Superior temporal gyrus (tissue), 1 donor: ENCODE data around the gene PDE6G.

Experiments
- DNase-seq: peaks from one replicate; pipeline ENCODE4 v3.0.0-alpha.2; 2016; ENCODE audit errors: extremely low spot score

PDE6G gene

GRCh38 chr17:81662002-81662401, 5.7 kb upstream of the PDE6G start:
- DNase-seq, result no peak

DNA sequence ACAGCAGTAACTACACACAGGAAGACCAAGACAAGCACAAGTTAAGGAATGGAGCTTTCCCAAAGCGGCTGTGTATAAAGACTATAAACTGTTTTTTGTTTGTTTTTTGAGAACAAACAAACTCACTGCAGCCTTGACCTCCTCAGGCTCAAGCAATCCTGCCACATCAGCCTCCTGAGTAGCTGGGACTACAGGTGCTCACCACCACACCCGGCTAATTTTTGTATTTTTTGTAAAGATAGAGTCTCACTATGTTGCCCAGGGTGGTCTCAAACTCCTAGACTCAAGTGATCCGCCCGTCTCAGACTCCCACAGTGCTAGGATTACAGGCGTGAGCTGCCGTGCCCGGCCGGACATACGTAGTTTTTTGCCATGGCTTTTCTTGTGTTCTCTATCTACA, 4.1 kb upstream of the PDE6G start:
- DNase-seq, result no peak

DNA sequence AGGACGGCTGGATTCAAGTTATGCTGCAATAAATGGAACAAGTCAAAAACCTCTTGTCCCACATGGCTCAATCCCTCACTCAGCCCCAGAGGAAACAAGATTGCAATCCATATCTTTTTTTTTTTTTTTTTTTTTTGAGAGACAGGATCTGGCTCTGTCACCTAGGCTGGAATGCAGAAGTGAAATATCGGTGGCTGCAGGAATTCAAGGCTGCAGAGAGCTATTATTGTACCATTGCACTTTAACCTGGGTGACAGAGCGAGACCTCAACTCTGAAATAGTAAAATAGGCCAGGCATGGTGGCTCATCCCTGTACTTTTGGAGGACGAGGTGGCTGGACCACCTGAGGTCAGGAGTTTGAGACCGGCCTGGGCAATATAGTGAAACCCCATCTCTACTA, 2.7 kb upstream of the PDE6G start:
- no peak for DNase-seq

- no peak for DNase-seq
Observed at GRCh38 chr17:81656835-81657234, 493 bp upstream of the PDE6G start.

DNA sequence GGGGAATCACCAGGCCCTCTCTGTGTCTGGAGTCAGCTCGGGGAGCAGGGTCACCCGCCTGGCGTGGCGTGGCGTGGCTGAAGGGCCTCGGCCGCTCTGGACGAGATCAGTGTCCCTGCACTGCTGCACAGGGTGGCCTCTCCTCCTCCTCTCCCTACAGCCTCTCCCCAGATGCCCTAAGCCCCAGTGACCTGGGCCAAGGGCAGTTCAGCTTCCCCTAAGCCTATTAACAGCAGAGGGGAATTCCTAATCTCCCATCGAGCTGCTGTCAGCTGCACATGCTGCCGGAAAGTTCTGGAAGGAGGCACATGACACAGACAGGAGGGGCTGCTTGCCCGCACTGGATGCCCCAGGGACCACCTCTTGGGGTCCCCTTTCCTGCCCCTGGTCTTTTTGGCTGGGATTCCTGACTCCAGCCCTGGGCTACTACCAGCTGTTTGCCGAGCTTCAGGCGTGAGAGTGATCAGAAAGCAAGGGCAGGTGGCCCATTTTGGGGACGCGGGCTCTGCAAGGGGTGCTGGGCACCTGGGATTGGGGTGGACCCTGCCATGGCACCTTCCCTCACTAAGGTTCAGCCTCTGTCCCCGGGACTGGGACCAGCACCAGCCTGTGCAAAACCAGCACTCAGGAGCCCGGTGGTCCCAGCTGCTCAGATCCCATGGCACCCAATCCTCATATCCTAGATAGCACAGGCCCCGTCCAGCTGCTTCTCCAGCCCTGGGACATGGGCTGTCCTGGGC, 794 bp downstream of the PDE6G start:
- DNase-seq, result no peak

GRCh38 chr17:81652906-81653771, 3.2 kb downstream of the PDE6G start:
- DNase-seq, result no peak

DNA sequence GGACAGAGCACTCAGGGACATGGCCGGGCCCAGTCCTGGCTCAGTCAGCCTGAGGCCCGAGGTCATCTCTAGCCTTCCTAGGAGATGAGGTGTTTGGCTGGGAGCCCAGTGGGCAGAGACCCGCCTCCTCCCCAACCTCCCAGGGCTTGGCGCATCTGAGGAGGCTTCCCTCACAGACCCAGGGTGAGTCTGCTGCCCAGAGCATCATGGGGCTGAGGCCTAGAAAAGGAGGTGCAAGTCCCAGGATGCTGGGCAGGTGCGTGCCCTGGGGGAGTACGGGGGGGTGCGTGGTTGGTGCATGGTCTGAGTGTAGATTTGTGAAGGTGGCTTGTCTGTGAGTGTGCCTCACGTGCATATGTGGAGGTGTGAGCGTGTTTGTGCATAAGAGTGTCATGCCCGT, 4.7 kb downstream of the PDE6G start:
- no peak for DNase-seq

- DNase-seq, result no peak
Observed at GRCh38 chr17:81650951-81651350, 5.4 kb downstream of the PDE6G start.

GRCh38 chr17:81648707-81649085, 7.6 kb downstream of the PDE6G start:
- DNase-seq, result no peak

DNA sequence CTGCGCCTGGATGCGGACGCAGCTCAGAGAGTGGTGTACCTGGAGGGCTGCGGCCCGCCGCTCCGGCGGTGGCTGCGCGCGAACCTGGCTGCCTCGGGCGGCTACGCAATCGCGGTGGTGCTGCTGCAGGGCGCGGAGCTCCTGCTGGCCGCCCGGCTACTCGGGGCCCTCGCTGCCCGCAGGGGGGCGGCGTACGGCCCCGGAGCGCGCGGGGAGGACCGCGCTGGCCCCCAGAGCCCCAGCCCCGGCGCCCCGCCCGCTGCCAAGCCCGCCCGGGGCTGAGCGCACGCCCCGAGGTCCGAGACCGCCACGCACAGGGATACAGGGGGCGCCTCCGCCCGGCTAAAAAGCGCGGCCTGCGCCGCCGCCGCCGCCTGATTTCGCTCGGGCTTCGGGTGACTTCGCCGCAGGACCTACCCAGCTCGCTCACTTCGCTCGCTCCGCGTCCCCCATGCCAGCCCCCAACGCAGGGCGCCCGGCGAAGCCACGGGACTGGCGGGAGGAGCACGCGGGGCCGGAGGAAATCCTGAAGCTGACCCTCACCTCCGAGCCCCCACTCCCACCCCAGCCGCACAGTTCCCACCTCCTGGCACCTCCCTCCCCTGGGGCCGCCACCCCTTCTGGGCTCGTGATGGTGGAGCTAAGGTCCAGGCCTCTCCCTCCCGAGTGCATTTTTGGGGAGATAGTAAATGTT, 8.2 kb downstream of the PDE6G start:
- no peak for DNase-seq

- no peak for DNase-seq
Observed at GRCh38 chr17:81647640-81648012, 8.7 kb downstream of the PDE6G start.

GRCh38 chr17:81646869-81647600, 9.3 kb downstream of the PDE6G start:
- DNase-seq, result no peak

- no peak for DNase-seq
Observed at GRCh38 chr17:81644976-81645952, 11.1 kb downstream of the PDE6G start.

GRCh38 chr17:81644496-81644895, 11.8 kb downstream of the PDE6G start:
- no peak for DNase-seq

- no peak for DNase-seq
Observed at GRCh38 chr17:81641825-81642489, 14.4 kb downstream of the PDE6G start.

DNA sequence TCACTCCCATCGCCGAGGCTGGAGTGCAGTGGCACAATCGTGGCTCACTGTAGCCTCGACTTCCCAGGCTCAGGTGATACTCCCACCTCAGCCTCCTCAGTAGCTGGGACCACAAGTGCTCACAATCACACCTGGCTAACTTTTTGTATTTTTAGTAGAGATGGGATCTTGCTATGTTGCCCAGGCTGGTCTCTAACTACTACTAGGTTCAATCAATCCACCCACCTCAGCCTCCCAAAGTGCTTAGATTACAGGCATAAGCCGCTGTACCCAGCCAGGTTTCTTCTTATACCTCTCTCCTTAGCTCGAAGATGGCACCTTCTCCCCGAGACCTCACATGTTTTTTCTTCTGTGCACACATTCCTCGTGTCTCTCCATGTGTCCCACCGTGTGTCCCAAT, 16.3 kb downstream of the PDE6G start:
- no peak for DNase-seq

DNA sequence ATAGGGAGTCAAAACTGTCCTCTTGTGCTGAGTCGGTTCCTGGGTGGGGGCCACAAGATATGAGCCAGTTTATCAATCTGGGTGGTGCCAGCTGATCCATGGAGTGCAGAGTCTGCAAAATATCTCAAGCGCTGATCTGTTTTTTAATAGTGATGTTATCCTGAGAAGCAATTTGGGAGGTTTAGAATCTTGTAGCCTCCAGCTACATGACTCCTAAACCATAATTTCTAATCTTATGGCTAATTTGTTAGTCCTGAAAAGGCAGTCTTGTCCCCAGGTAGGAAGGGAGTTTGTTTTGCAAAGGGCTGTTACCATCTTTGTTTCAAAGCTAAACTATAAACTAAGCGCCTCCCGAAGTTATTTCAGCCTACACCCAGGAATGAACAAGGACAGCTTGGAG, 17.7 kb downstream of the PDE6G start:
- no peak for DNase-seq

DNA sequence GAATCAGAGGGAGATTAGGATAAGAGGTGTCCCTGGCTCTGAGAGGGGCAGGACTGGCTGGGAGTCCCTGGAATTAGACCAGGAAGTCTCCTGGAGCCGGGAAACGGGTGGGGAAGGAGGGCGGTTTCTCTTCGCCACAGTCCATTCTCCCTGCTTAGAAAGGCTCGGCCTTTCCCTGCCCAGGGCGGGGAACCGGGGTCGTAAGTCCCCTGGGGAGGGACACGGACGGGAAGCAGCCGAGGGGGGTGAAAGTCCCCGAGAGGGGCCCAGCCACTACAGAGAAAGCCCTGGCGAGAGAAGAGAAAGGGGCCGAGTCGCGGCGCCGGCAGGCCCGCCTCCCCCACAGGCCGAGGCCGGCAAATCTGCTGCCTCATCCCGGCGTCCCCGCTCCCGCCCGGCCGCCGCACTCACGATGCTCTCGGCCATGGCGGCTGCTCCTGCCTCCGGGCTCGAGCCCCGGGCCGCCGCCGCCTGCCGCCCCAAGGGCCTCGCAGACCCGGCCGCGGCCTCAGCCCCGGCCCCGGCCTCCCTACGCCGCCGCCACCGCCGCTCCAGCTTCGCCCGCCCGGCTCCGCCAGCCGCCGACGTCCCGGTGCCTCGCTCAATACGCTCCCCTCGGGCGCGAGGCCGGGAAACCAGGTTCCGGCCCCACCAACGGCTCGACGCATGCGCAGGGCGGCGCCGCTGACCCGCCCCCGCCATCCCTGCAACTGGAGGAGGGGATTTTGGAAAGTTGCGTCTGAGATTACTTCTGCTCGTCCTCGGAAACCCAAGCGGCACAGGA, 19.6 kb downstream of the PDE6G start, which contains the start of the genes NPLOC4 and TSPAN10:
Gene NPLOC4, minus strand, starts transcription at position 608 of the 784 bp plus-strand sequence. Its CDS starts 182 bp downstream, at position 426.
Gene TSPAN10, plus strand, starts transcription at position 692 of the 784 bp plus-strand sequence. CDS start 5,217 bp downstream, outside the sequence.
- peak; percentile 83 for DNase-seq

- DNase-seq, result peak; percentile 33
Observed at GRCh38 chr17:81635973-81636504, 20.3 kb downstream of the PDE6G start.
